ENCODE results near the gene SSU72.

SSU72 gene

DNA sequence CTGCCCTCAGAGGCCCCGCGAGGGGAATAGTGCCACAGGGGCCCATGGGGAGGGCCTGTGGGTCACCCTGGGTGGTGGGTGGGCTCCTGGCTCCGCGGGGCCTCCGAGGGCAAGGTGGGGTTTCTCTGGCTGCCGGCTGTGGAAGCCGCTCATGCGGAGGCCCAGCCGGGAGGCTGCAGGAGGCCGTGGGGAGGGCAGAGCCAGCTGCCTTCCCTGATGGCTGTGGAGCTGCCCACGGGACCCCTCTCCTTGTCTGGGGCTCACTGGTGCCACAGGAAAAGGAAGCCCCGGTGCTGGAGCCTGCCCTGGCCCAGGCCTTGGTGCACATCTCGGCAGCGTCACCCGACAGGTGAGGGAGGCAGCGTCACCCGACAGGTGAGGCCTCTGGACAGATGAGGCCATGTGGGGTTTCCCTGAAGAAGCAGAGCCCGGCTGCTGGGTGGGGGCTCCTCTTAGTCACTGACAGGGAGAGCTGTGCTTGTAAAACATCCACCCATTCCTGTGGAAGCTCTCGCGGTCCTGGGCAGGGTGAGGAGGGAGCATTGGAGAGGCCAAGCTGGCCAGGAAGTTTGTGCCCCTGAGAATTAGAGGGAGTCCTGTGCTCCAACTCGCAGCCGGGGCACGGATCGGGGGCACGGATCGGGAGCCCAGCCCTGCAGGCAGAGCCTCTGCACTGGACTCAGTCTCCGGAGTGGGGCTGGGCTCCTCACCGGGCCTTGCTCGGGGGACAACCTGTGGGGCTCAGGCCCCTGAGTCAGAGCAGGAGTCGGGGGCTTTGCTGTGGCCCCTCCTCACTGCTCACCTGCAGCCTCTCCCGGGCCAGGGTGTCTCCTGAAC is 46.7 kb upstream of the SSU72 start:
- in situ Hi-C loops (cut with HindIII; ENCODE audit: low sequenced_read_pairs) = no loop called here
- H3K4me3 ChIP-seq (ENCODE audit: low read depth, low read length) = no peak overlapping the region
- DNase-seq (ENCODE audit: low read depth, low spot score) = no peak
- no peak for TF ChIP-seq CTCF (IDR thresholded peaks at IDR 0.05; ENCODE audit: low read depth, low read length)

DNA sequence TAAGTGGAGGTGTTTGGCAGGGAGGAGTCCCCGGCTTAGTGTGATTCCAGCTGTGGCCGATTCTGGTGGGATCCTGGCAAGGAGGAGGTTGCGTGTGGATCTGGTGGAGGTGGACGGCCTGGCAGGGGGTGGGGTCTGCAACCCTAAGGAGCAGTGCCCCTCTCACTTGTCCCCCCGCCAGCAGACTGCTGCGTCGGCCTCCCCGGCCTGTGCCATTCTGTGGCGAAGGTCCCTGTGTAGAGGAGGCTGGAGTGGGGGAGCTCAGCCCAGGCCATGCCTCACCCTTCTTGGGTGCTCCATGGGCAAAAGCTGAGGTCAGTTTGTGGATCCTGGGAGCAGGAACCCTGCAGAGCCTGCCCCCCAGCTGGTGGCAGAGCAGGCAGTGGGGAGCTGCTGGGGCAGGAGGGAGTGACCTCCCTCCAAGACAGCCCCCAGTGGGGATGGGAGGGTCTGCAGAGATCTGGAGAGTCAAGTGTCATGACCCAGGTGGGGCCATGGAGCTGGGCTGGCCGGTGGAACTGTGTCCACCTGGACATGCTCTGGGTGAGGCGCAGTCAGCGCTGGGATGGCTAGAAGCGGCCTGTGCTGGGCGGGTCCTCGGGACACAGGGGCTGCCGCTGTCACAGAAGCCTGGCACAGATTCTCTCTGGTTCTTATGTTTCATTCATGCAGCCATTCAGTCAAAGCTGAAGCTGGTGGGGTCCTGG is 45.9 kb upstream of the SSU72 start:
- no peak for DNase-seq (ENCODE audit: low read depth, low spot score)
- in situ Hi-C loops (cut with HindIII; ENCODE audit: low sequenced_read_pairs) = no loop called here
- TF ChIP-seq CTCF (IDR thresholded peaks at IDR 0.05; ENCODE audit: low read depth, low read length) = no peak
- no peak overlapping the region for H3K4me3 ChIP-seq (ENCODE audit: low read depth, low read length)

DNA sequence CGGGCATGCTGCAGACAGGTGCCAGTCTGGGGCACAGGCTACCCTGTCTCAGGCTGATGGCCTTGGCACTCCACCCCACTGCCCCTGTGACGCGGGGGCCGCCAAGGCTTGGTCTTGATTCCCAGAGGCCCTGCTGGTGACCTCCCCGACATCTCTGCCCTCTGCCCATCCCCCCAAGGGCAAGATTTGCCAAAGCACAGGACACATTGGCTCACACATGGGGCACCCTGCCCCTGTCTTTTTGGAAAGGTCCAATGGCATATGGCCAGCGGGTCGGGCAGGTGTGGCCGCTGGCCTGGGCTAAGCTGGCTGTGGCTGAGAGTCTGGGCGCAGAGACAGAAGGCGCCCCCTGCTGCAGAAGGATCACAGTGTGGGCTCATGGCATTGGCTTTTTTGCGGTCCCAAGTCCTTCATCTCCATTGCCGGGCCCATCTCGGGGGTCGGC is 45.3 kb upstream of the SSU72 start:
- peak; percentile 26 for TF ChIP-seq CTCF (IDR thresholded peaks at IDR 0.05; ENCODE audit: low read depth, low read length)
- in situ Hi-C loops (cut with HindIII; ENCODE audit: low sequenced_read_pairs) = no loop called here
- no peak overlapping the region for H3K4me3 ChIP-seq (ENCODE audit: low read depth, low read length)
- DNase-seq (ENCODE audit: low read depth, low spot score) = no peak

- TF ChIP-seq CTCF (IDR thresholded peaks at IDR 0.05; ENCODE audit: low read depth, low read length) = no peak
- no peak overlapping the region for H3K4me3 ChIP-seq (ENCODE audit: low read depth, low read length)
- no peak for DNase-seq (ENCODE audit: low read depth, low spot score)
- in situ Hi-C loops (cut with HindIII; ENCODE audit: low sequenced_read_pairs) = no loop called here
Observed at GRCh38 chr1:1618396-1619068, 43.9 kb upstream of the SSU72 start.

DNA sequence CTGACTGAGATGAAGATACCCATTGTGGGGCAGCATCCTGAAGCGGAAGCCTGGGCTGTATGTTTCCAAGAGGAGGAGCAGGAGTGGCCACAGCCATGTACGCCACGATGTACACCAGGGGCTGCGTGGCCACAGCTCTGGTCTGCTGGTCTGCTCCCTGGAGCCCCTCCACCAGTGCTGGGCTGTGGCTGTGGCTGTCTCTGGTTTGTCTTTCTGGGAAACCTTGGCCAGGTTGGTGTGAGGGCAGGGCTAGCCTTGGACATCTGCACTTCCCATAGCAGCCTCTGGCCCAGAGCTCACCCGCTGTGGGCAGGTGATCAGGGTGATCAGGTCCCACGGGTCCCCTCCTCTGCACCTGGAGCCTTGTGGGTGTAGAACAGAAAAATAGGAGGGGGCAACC is 43.3 kb upstream of the SSU72 start:
- H3K4me3 ChIP-seq (ENCODE audit: low read depth, low read length) = no peak overlapping the region
- in situ Hi-C loops (cut with HindIII; ENCODE audit: low sequenced_read_pairs) = no loop called here
- no peak for TF ChIP-seq CTCF (IDR thresholded peaks at IDR 0.05; ENCODE audit: low read depth, low read length)
- DNase-seq (ENCODE audit: low read depth, low spot score) = no peak

GRCh38 chr1:1617516-1617915 is 42.9 kb upstream of the SSU72 start:
- DNase-seq (ENCODE audit: low read depth, low spot score) = no peak
- no peak for TF ChIP-seq CTCF (IDR thresholded peaks at IDR 0.05; ENCODE audit: low read depth, low read length)
- no peak overlapping the region for H3K4me3 ChIP-seq (ENCODE audit: low read depth, low read length)
- in situ Hi-C loops (cut with HindIII; ENCODE audit: low sequenced_read_pairs) = no loop called here

All from astrocyte of the spinal cord (primary cell).